ENCODE data around the gene APOBEC3H. TPM values are rescaled to one million over a fixed set of nuclear protein-coding genes. Genes with fewer than 3 reads are reported as not detected.
"Not testable (repeated sequence)": the region's sequence is repeated elsewhere in the genome, so short reads cannot be mapped to it uniquely, and the experiment has no call there.

Gene APOBEC3H
- total RNA-seq = not detected
- polyA plus RNA-seq = 1 to 10 TPM in 1 of 3 donors, not detected in 2; 1.5 TPM

GRCh38 chr22:39097098-39098020 lies at the start of gene APOBEC3H:
Gene APOBEC3H, plus strand, starts transcription at chr22:39097244. Its CDS starts 3,035 bp downstream, at chr22:39100279.
- 62 to 77% methylated on average over 9 of the region's 9 CpGs for WGBS, 2 donors
- H3K4me3 ChIP-seq = no peak within 1 kb of the TSS
- peak; percentile 62 for DNase-seq
- peaks cover 0 to 3% (median 0%) of the 10 kb centered on the region in 3 donors for H3K27me3 ChIP-seq
- TF ChIP-seq POLR2AphosphoS5 (IDR thresholded peaks at IDR 0.05) = no peak
- no peak for TF ChIP-seq POLR2A (IDR thresholded peaks at IDR 0.05)
- no peak for TF ChIP-seq CTCF (IDR thresholded peaks at IDR 0.05)
- TF ChIP-seq EP300 (IDR thresholded peaks at IDR 0.05) = no peak
- intact Hi-C loops (cut with DNase I) = no loop called here
- no peaks in the 10 kb centered on the region for H3K4me1 ChIP-seq
- no peak within 1 kb of the TSS for H3K27ac ChIP-seq
- no peaks in the 10 kb centered on the region for H3K9me3 ChIP-seq
- no peaks in the 10 kb centered on the region for H3K36me3 ChIP-seq

DNA sequence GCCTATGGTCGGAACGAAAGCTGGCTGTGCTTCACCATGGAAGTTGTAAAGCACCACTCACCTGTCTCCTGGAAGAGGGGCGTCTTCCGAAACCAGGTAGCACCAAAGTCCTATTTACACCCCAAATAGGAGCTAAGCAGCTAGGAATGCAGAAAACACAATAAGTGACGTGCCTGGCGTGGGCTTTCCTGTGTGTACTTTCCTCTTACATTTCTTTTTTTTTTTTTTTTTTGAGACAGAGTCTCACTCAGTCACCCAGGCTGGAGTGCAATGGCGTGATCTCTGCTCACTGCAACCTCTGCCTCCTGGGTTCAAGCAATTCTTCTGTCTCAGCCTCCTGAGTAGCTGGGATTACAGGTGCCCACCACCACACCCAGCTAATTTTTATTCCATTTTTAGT lies 47.6 kb upstream of the APOBEC3H start:
- intact Hi-C loops (cut with DNase I); DNase-seq; H3K4me3 ChIP-seq; H3K4me1 ChIP-seq; H3K9me3 ChIP-seq; H3K36me3 ChIP-seq; H3K27me3 ChIP-seq; H3K27ac ChIP-seq: not testable (repeated sequence)
- 59 to 90% methylated on average over 7 of the region's 7 CpGs for WGBS, 2 donors

- H3K27ac ChIP-seq; H3K27me3 ChIP-seq; DNase-seq; H3K36me3 ChIP-seq; H3K4me3 ChIP-seq; H3K9me3 ChIP-seq; intact Hi-C loops (cut with DNase I); H3K4me1 ChIP-seq: not testable (repeated sequence)
- WGBS, 2 donors = 49 to 80% methylated on average over 16 to 17 of the region's 18 CpGs
These were observed 45.1 kb upstream of the APOBEC3H start for GRCh38 chr22:39051844-39052495.

- H3K9me3 ChIP-seq = no peaks in the 10 kb centered on the region
- intact Hi-C loops (cut with DNase I) = no loop called here
- 94 to 95% methylated on average over 11 of the region's 11 CpGs for WGBS, 2 donors
- no peak overlapping the region for H3K27ac ChIP-seq
- H3K27me3 ChIP-seq = no peaks in the 10 kb centered on the region
- H3K4me3 ChIP-seq = no peak overlapping the region
- no peak for TF ChIP-seq CTCF (IDR thresholded peaks at IDR 0.05)
- no peak for TF ChIP-seq POLR2A (IDR thresholded peaks at IDR 0.05)
- no peak for TF ChIP-seq EP300 (IDR thresholded peaks at IDR 0.05)
- no peak for TF ChIP-seq POLR2AphosphoS5 (IDR thresholded peaks at IDR 0.05)
- no peaks in the 10 kb centered on the region for H3K4me1 ChIP-seq
- DNase-seq = no peak
- H3K36me3 ChIP-seq = no peaks in the 10 kb centered on the region
These were observed 41.4 kb upstream of the APOBEC3H start for GRCh38 chr22:39055658-39056057.

DNA sequence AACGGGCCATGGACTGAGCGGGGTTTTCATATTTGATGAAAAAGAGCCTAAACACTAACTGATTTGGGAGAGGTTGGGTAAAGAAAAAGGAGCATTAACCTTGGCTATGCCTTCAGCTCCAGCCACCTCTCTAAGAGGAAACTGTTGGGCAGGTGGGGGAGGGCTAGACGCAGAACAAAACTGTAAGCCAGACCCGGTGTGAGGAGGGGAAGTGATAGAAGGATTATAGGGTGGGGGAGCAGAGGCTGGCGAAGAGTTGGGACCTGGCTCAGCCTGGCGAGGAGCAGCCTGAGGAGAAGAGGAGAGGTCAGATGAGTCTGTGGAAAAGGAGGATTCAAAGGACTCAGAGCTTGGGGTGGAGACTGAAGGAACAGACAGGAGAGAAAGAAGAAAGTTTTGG lies 35.8 kb upstream of the APOBEC3H start:
- intact Hi-C loops (cut with DNase I); H3K27me3 ChIP-seq; H3K9me3 ChIP-seq; H3K36me3 ChIP-seq; H3K27ac ChIP-seq; H3K4me1 ChIP-seq; H3K4me3 ChIP-seq; DNase-seq: not testable (repeated sequence)
- 56 to 73% methylated on average over 6 of the region's 6 CpGs for WGBS, 2 donors

DNA sequence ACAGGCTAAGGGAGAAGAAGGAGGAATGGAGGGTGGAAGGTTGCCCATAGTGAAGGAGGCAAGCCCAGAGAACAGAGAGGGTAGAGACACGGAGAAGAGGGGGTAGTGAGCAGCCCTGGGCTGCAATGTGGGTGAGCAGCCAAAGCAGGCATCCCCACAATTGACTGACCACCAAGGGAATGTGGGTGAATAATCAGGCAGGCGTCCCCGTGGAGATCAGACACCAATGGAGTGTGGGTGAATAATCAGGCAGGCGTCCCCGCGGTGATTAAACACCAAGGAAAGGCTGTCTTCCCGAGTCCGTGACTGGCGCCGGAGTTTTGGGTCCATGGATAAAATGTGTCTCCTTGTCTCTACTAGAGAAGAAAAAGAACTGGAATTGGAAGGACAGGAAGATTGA lies 35.1 kb upstream of the APOBEC3H start:
- H3K9me3 ChIP-seq; H3K27me3 ChIP-seq; H3K27ac ChIP-seq; H3K4me1 ChIP-seq; H3K4me3 ChIP-seq; H3K36me3 ChIP-seq; intact Hi-C loops (cut with DNase I); DNase-seq: not testable (repeated sequence)
- WGBS, 2 donors = 89 to 90% methylated on average over 10 of the region's 10 CpGs

- DNase-seq; H3K27ac ChIP-seq; H3K9me3 ChIP-seq; H3K36me3 ChIP-seq; intact Hi-C loops (cut with DNase I); H3K27me3 ChIP-seq; H3K4me1 ChIP-seq; H3K4me3 ChIP-seq: not testable (repeated sequence)
- 76 to 92% methylated on average over 8 of the region's 8 CpGs for WGBS, 2 donors
These were observed 33.1 kb upstream of the APOBEC3H start for GRCh38 chr22:39063904-39064303.

DNA sequence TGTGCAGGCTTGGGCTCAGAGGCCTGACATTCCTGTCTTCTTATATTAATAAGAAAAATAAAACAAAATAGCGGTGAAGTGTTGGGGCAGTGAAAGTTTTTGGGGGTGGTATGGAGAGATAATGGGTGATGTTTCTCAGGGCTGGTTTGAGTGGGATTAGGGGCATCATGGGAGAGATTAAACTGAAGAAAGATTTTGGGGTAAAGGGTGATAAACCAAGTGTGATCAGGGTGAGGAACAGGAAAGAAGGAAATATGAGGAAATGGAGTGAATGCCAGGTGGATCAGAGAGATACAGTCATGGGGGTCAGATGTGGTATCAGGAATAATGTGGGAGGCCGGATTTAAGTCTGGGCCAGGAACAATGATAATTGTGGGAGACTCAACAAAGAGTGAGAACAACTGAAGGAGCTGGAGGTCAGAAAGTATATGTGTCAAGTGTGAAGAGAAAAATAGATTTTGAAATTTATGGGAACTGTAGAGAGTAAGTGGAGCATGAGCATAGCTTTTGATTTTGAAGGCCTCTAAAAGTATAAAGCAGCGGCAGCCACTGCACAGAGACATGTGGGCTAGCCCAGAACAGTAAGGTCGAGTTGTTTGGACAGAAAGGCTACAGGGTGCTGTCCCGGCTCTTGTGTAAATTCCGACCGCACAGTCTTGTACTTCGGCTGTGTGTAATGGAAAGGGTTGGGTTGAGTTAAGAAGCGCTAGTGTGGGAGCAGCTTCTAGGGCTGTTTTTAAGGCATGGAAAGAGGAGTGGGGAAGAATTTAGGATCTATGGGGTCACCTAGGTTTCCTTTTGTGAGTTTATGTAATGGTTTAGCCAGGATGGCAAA lies 30.4 kb upstream of the APOBEC3H start:
- 72 to 87% methylated on average over 9 of the region's 9 CpGs for WGBS, 2 donors
- H3K4me3 ChIP-seq; H3K36me3 ChIP-seq; intact Hi-C loops (cut with DNase I); H3K27ac ChIP-seq; H3K9me3 ChIP-seq; H3K27me3 ChIP-seq; H3K4me1 ChIP-seq; DNase-seq: not testable (repeated sequence)
